Measurements from ENCODE around the gene PRDM2. TPM values are rescaled to one million over a fixed set of nuclear protein-coding genes. Genes with fewer than 3 reads are reported as not detected.

PRDM2 gene
- total RNA-seq, 1 donor from 2014 or later: 46.7 TPM

GRCh38 chr1:13723810-13724209, 23.8 kb downstream of the PRDM2 start:
- intact Hi-C loops (cut with DNase I): no loop called here
- no peak overlapping the region for H3K4me3 ChIP-seq
- no peaks in the 10 kb centered on the region for H3K4me1 ChIP-seq
- TF ChIP-seq CTCF (IDR thresholded peaks at IDR 0.05): no peak
- no peaks in the 10 kb centered on the region for H3K36me3 ChIP-seq
- no peak overlapping the region for H3K27ac ChIP-seq
- H3K27me3 ChIP-seq: no peaks in the 10 kb centered on the region
- ATAC-seq (peak; percentile 93), DNase-seq (no peak)
- H3K9me3 ChIP-seq: no peaks in the 10 kb centered on the region

- Histone ChIP-seq H3K36me3 (no peaks in the 10 kb centered on the region), H3K9me3 (no peaks in the 10 kb centered on the region), H3K4me1 (no peaks in the 10 kb centered on the region), H3K27me3 (no peaks in the 10 kb centered on the region), H3K4me3 (no peak overlapping the region), H3K27ac (no peak overlapping the region)
- peak; percentile 61 for ATAC-seq
- intact Hi-C loops (cut with DNase I): no loop called here
- no peak for DNase-seq
- TF ChIP-seq CTCF (IDR thresholded peaks at IDR 0.05): peak; percentile 41
Measured at GRCh38 chr1:13725714-13726175, 25.8 kb downstream of the PRDM2 start.

GRCh38 chr1:13728091-13728715, 28.2 kb downstream of the PRDM2 start:
- ATAC-seq: no peak
- DNase-seq: no peak
- Histone ChIP-seq H3K27ac (no peak overlapping the region), H3K27me3 (no peaks in the 10 kb centered on the region), H3K36me3 (no peaks in the 10 kb centered on the region), H3K4me3 (no peak overlapping the region), H3K4me1 (peaks cover 5% of the 10 kb centered on the region), H3K9me3 (no peaks in the 10 kb centered on the region)
- no peak for TF ChIP-seq CTCF (IDR thresholded peaks at IDR 0.05)
- intact Hi-C loops (cut with DNase I): no loop called here

GRCh38 chr1:13730291-13730690, 30.3 kb downstream of the PRDM2 start:
- intact Hi-C loops (cut with DNase I): no loop called here
- no peak for ATAC-seq
- H3K4me3 ChIP-seq: no peak overlapping the region
- no peak for DNase-seq
- H3K36me3 ChIP-seq: no peaks in the 10 kb centered on the region
- TF ChIP-seq CTCF (IDR thresholded peaks at IDR 0.05): no peak
- peaks cover 7% of the 10 kb centered on the region for H3K4me1 ChIP-seq
- H3K9me3 ChIP-seq: no peaks in the 10 kb centered on the region
- H3K27ac ChIP-seq: peak overlapping the region; percentile 39
- no peaks in the 10 kb centered on the region for H3K27me3 ChIP-seq

GRCh38 chr1:13730751-13731482, 30.9 kb downstream of the PRDM2 start:
- H3K9me3 ChIP-seq: no peaks in the 10 kb centered on the region
- peak; percentile 66 for DNase-seq
- peak overlapping the region; percentile 39 for H3K27ac ChIP-seq
- H3K4me3 ChIP-seq: peak overlapping the region; percentile 2
- no peaks in the 10 kb centered on the region for H3K36me3 ChIP-seq
- no peaks in the 10 kb centered on the region for H3K27me3 ChIP-seq
- TF ChIP-seq CTCF (IDR thresholded peaks at IDR 0.05): no peak
- peak; percentile 80 for ATAC-seq
- intact Hi-C loops (cut with DNase I): no loop called here
- peaks cover 7% of the 10 kb centered on the region for H3K4me1 ChIP-seq

Measured in upper lobe of right lung (tissue), 1 donor.